Activated CD8-positive, alpha-beta memory T cell treated with anti-CD3 and anti-CD28 coated beads, Interleukin-2, amount 10 ng/mL, durations not matched to agents 7 days and 5 days (primary cell): ENCODE measurements around the gene CAMTA1. TPM values are rescaled to one million over a fixed set of nuclear protein-coding genes. Genes with fewer than 3 reads are reported as not detected.

Source experiments
- ATAC-seq: fragments of 150-1000 bp; cut with Tn5 transposase; one replicate; pipeline ENCODE4 v1.10.0; 2021; ENCODE audit warnings: moderate library complexity
- CTCF ChIA-PET: fragments of 350-600 bp; sonication (Branson Sonifier 250); formaldehyde crosslinking; loops from one replicate; lab custom pipeline; 2021; ENCODE audit warnings: antibody characterized with exemption; lab: Charles Lee
- DNase-seq: peaks from one replicate; pipeline ENCODE4 v3.0.0-alpha.2; 2020
- H3K27ac Mint-ChIP-seq: one replicate; pipeline ENCODE4 v1.8.0; 2021; ENCODE audit warnings: mild to moderate bottlenecking, mixed read lengths
- H3K27me3 Mint-ChIP-seq: one replicate; pipeline ENCODE4 v1.8.0; 2021; ENCODE audit warnings: mixed read lengths
- H3K36me3 Mint-ChIP-seq: one replicate; pipeline ENCODE4 v1.8.0; 2021; ENCODE audit warnings: mild to moderate bottlenecking, mixed read lengths
- H3K4me1 Mint-ChIP-seq: one replicate; pipeline ENCODE4 v1.8.0; 2021; ENCODE audit warnings: mixed read lengths
- H3K4me3 Mint-ChIP-seq: one replicate; pipeline ENCODE4 v1.8.0; 2021; ENCODE audit warnings: mild to moderate bottlenecking, moderate library complexity, mixed read lengths
- H3K9me3 Mint-ChIP-seq: one replicate; pipeline ENCODE4 v1.8.0; 2022; ENCODE audit warnings: low read depth, mixed read lengths
- total RNA-seq, 2 experiments: library from RNA; stranded (reverse); gene quantifications; one replicate each; pipeline ENCODE4 v1.2.3, GENCODE V29; 2021

Gene CAMTA1
- total RNA-seq, 2 experiments from 2014 or later, result 42.8 to 43.2 TPM

DNA sequence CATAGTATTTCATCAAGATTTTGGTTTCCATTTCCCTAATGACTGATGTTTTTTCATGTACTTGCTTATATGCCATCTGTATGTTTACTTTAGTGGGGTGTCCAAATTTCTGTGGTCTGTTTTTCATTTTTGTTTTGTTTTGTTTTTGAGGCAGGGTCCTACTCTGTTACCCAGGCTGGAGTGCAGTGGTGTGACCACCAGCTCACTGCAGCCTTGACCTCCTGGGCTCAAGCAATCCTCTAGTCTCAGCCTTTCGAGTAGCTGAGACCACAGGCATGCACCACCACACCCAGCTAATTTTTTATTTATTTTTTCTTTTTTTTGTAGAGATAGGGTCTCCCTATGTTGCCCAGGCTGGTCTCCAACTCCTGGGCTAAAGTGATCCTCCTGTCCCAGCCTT lies 607.9 kb downstream of the CAMTA1 start:
- no peaks in the 10 kb centered on the region for H3K36me3 Mint-ChIP-seq
- H3K9me3 Mint-ChIP-seq, result no peaks in the 10 kb centered on the region
- no peak overlapping the region for H3K27ac Mint-ChIP-seq
- H3K27me3 Mint-ChIP-seq, result peaks cover 12% of the 10 kb centered on the region
- no peak overlapping the region for H3K4me3 Mint-ChIP-seq
- H3K4me1 Mint-ChIP-seq, result no peaks in the 10 kb centered on the region
- DNase-seq (no peak), ATAC-seq (no peak)
- CTCF ChIA-PET, result no interaction called here

DNA sequence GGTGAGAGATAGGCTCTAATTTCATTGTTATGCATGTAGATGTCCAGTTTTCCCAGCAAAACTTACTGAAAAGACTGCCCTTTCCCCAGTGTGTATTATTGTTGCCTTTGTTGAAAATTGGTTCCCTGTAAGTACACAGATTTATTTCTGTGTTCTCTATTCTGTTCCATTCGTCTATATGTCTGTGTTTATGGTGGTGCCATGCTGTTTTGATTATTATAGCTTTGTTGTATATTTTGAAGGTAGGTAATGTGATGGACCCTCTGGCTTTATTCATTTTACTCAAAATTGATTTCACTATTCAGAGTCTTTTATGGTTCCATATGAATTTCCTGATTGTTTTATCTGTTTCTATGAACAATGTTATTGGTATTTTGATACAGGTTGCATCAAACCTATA lies 610.0 kb downstream of the CAMTA1 start:
- no peak overlapping the region for H3K27ac Mint-ChIP-seq
- ATAC-seq (no peak), DNase-seq (no peak)

DNA sequence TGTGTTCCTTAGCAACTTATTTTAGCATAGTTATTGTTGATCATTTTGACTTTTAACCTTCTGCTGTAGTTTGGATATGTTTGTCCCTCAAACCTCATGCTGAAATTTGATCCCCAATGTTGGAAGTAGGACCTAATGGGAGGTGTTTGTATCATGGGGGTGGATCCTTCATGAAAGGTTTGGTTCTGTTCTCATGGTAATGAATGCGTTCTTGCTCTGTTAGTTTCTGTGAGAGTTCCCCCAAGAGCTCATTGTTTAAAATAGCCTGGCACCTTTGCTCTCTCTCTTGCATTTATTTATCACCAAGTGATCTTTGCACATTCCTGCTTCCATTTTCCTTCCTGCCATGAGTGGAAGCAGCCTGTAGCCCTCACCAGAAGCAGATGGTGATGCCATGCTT lies 613.7 kb downstream of the CAMTA1 start:
- H3K27ac Mint-ChIP-seq, result no peak overlapping the region
- H3K4me1 Mint-ChIP-seq, result no peaks in the 10 kb centered on the region
- peaks cover 2% of the 10 kb centered on the region for H3K9me3 Mint-ChIP-seq
- DNase-seq, result no peak
- no peaks in the 10 kb centered on the region for H3K36me3 Mint-ChIP-seq
- H3K4me3 Mint-ChIP-seq, result no peak overlapping the region
- ATAC-seq, result no peak
- CTCF ChIA-PET, result no interaction called here
- H3K27me3 Mint-ChIP-seq, result peaks cover 19% of the 10 kb centered on the region

More for the DNA sequence above, 610.0 kb downstream of the CAMTA1 start:
- Mint-ChIP-seq H3K36me3 (no peaks in the 10 kb centered on the region), H3K4me1 (no peaks in the 10 kb centered on the region), H3K4me3 (no peak overlapping the region), H3K9me3 (peaks cover 1% of the 10 kb centered on the region), H3K27me3 (peaks cover 16% of the 10 kb centered on the region)
- CTCF ChIA-PET, result no interaction called here

DNA sequence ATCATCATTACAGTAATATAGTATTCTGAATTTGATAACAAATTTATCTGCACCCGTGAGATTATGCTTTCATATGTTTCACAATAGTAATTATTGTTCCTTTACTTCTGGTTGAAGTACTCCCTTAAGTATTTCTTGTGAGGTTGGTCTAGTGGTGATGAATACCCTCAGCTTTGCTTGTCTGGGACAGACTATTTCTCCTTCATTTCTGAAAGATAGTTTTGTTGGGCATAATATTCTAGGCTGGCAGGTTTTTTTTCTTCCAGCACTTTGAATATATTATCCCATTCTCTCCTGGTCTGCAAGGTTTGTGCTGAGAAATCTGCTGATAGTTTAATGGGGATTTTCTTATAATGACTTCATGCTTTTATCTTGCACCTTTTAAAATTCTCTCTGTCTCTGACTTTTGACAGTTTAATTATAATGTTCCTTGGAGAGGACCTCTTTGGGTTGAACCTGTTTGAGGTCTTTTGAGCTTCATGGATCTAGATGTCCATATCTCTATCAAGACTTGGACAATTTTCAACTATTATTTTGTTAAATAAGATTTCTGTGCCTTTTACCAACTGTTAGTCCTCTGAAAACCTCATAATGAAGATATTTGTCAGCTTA lies 614.4 kb downstream of the CAMTA1 start:
- Mint-ChIP-seq H3K4me1 (no peaks in the 10 kb centered on the region), H3K27ac (no peak overlapping the region), H3K27me3 (peaks cover 19% of the 10 kb centered on the region), H3K4me3 (no peak overlapping the region), H3K36me3 (no peaks in the 10 kb centered on the region), H3K9me3 (peaks cover 2% of the 10 kb centered on the region)
- CTCF ChIA-PET, result no interaction called here
- ATAC-seq (no peak), DNase-seq (no peak)

DNA sequence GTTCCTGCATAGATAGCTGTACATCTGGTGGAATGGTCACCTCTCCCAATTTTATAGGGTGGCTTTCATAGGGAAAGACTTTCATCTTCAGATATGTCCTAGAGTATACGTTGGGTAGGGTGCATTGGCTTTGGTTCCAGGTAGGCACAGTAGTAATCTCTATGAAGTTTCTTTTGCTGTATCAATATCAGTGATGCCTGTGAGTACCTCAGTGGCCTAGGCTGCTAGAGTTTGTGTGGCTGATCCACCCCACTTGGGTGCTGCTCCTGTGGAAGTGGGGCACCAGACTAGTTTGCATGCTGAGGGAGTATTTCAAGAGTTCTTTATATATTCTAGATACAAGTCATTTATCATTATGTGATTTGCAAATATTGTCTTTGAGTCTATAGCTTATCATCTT lies 615.3 kb downstream of the CAMTA1 start:
- Mint-ChIP-seq H3K4me1 (no peaks in the 10 kb centered on the region), H3K9me3 (peaks cover 2% of the 10 kb centered on the region), H3K27ac (no peak overlapping the region), H3K4me3 (no peak overlapping the region), H3K27me3 (peaks cover 19% of the 10 kb centered on the region), H3K36me3 (no peaks in the 10 kb centered on the region)
- no peak for ATAC-seq
- DNase-seq, result peak; percentile 21
- CTCF ChIA-PET, result no interaction called here

DNA sequence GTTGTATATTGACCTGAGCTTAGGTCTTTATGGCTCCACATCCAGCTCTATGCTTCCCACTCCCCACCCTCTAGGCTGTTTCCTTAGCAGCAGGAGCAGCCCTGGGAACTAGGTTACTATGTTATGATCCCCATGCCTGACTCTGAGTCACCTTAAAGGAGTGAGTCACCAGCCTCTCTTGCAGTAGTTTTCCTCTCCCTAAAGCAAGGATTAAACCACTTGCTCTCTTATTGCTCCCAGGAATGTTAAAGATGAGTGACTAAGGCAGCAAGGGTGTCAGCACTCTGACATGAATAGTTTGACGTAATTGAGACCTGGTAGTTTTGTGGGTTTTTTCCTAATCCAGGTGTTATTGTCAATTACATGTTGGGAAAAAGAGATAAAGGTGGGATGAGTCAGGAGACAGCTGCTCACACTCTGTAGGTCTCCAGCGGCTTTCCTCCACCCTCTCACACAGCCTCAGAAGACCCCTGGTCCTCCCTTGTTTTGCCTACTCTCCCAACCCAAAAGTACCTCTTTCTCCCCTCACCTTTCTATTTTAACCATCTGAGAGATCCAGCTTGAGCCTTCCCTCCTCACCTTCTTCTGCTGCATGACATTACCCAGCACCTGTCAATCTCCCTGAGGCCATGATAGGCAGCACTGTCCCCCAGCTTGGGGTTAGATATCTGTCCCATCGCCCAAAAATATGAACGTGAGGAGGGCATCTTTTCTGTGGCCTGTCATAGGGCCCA lies 616.7 kb downstream of the CAMTA1 start:
- DNase-seq, result no peak
- H3K4me3 Mint-ChIP-seq, result no peak overlapping the region
- H3K36me3 Mint-ChIP-seq, result no peaks in the 10 kb centered on the region
- H3K4me1 Mint-ChIP-seq, result no peaks in the 10 kb centered on the region
- H3K27me3 Mint-ChIP-seq, result peaks cover 12% of the 10 kb centered on the region
- CTCF ChIA-PET, result no interaction called here
- H3K27ac Mint-ChIP-seq, result no peak overlapping the region
- peaks cover 2% of the 10 kb centered on the region for H3K9me3 Mint-ChIP-seq
- no peak for ATAC-seq

DNA sequence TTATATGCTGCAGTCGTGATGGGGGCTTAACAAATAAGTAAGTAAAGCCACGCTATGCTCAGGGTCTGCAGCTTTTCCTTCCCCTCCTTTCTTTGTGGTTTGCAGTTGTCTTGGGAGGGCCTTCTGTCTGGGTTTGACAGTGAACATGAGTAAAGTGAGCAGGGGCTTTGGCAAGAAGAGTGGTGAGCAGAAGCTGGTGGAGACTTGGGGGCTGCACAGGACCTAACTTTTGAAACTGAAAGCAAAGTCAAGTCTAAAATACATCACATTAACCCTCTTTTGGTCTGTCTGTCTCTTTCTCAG lies 617.2 kb downstream of the CAMTA1 start:
- Mint-ChIP-seq H3K27ac (no peak overlapping the region), H3K4me1 (no peaks in the 10 kb centered on the region), H3K4me3 (no peak overlapping the region), H3K9me3 (peaks cover 2% of the 10 kb centered on the region), H3K27me3 (peaks cover 8% of the 10 kb centered on the region), H3K36me3 (no peaks in the 10 kb centered on the region)
- CTCF ChIA-PET, result no interaction called here
- ATAC-seq, result no peak
- DNase-seq, result peak; percentile 18

DNA sequence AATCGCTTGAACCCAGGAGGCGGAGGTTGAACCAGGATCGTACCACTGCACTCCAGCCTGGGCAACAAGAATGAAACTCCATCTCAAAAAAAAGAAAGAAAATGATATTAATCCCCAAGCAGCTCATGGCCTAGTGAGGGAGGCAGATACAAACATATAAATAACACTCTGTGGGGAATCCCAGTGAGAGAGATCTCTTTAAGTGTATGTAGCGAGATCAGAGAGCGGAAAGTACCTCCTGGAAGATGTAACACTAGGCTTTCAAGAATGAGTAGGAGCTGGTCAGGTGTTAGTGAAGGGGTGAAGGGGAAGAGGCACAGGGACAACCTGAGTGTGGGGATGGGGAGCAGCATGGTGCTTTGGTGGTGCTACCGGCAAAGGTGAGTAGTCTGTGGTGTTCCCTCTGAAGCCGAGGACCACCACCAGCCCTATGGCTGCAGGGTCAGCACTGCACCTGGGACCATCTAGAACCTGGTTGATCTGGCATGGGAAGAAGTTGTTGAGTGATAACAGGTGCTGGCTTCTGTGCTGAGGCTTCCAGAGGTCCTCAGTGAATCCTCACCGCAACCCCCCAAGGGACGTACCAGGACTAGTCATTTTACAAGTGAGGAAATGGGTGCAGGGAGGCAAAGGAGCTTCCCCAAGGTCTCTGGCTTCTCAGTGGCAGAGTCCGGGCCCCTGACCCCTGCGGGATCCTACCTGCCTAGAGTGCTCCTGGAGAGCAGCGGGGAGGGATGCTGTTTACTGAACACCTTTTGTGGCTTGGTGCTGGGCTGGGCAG lies 618.2 kb downstream of the CAMTA1 start:
- Mint-ChIP-seq H3K27ac (no peak overlapping the region), H3K27me3 (peaks cover 7% of the 10 kb centered on the region), H3K36me3 (no peaks in the 10 kb centered on the region), H3K9me3 (peaks cover 2% of the 10 kb centered on the region), H3K4me3 (no peak overlapping the region), H3K4me1 (no peaks in the 10 kb centered on the region)
- ATAC-seq (no peak), DNase-seq (peak; percentile 21)
- CTCF ChIA-PET, result no interaction called here

DNA sequence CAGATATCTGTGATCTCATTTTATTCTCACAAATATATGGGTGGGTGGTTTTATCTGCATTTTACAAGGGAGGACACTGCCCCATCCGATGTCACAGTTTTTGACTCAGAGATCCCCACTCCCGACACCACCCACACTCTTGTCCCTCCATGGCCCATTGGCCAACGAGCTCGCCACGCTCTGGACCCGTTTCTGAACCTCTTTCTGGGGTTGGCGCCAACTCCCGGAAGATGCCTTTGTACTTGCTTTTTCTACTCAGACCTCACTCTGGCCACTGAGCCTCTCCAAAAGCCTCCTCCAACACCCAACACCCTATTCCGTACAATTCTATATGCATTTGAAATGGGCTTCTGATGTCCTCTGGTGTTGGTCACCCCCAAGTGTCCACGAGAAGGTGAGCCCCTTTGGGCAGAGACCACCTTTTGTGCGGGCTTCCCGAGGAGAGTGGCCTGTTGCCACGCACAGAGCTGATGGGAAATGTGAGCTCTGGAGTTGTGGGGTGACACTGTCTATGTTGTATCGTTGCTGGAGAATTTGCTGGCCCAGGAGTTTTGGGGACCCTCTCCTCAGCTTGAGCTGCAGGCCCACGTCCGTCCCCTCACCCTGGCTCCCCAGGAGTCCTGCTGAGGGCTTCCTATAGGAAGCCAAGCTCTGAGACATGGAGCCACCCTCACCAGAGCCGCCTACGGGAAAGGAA lies 618.9 kb downstream of the CAMTA1 start:
- CTCF ChIA-PET, result no interaction called here

DNA sequence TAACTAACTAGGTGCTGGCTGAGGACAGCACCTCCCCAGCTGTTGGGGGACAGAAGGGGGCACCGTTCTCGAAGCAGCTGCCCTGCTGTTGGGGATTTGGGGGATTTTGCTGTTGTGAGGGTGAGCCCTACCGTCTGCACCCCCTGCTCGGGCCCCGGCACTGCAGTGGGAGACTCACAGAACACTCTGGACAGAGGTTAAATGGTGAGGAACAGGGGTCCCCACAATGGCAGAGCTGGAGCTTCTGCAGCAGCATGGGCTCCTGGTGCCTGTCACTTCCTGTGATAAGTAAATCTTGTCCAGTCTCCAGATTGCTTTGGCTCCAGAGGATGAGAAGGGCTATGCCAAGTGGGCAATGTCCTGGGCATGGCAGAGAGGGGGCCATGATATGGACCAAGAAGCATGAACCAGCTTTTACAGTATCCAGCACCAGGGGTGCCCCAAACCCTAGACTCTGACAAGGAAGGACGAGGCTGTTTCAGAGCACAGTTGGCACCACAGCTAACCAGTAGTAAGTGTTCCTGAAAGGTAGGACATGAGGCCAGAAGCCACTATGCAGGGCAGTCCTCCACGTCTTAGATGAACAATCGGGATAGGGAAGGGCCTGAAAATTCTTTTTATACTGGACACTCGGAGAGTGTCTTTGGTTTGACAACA lies 620.7 kb downstream of the CAMTA1 start:
- ATAC-seq (no peak), DNase-seq (peak; percentile 25)
- Mint-ChIP-seq H3K4me3 (no peak overlapping the region), H3K27ac (no peak overlapping the region), H3K36me3 (no peaks in the 10 kb centered on the region), H3K4me1 (no peaks in the 10 kb centered on the region), H3K27me3 (no peaks in the 10 kb centered on the region), H3K9me3 (no peaks in the 10 kb centered on the region)
- CTCF ChIA-PET, result no interaction called here

More for the DNA sequence above, 618.9 kb downstream of the CAMTA1 start:
- ATAC-seq (no peak), DNase-seq (no peak)
- Mint-ChIP-seq H3K36me3 (no peaks in the 10 kb centered on the region), H3K27me3 (peaks cover 5% of the 10 kb centered on the region), H3K4me1 (no peaks in the 10 kb centered on the region), H3K9me3 (peaks cover 2% of the 10 kb centered on the region), H3K4me3 (no peak overlapping the region), H3K27ac (no peak overlapping the region)

DNA sequence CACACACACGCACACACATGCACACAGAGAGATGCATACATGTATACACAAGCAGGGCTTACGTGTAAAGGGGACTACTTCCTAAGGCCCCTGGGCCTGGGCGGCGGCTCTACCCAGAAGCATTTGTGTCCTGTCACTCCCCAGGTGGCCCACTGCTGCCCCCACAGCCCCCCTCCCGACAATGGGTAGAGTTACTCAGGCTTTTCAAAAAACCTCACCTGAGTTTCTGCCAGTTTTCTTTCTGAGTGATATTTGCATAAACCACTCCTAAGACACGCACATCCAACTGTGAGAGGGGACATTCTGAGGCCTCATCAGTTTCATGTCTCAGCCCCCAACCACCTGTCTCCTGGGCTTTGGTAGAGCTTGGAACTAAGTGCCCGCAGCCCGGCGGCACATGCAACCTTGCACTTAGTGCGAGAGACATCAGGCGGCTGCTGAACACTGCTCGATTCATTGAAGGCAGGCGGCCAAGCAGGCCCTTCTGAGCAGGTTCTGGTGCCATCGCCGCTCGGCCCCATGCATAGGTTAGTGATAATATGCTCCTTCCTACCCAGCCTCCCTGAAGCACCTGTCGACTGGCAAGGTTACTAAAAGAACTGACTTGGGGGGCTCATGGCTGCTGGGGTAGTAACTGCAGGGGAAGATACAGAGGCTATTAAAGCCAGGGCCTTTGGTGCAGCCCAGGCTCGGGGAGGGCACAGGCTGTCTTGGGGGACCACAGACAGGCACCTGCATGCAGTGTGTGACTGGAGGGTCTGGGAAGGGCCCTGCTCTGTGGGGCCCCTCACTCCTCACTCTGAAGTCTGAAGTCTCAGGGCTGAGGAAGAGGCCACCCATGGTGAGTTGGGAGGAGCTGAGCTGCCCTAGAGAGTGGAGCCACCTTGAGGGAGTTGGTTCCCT lies 621.6 kb downstream of the CAMTA1 start:
- DNase-seq, result peak; percentile 16
- ATAC-seq, result no peak
- Mint-ChIP-seq H3K4me3 (no peak overlapping the region), H3K27me3 (no peaks in the 10 kb centered on the region), H3K4me1 (no peaks in the 10 kb centered on the region), H3K36me3 (no peaks in the 10 kb centered on the region), H3K27ac (no peak overlapping the region), H3K9me3 (no peaks in the 10 kb centered on the region)
- CTCF ChIA-PET, result no interaction called here

DNA sequence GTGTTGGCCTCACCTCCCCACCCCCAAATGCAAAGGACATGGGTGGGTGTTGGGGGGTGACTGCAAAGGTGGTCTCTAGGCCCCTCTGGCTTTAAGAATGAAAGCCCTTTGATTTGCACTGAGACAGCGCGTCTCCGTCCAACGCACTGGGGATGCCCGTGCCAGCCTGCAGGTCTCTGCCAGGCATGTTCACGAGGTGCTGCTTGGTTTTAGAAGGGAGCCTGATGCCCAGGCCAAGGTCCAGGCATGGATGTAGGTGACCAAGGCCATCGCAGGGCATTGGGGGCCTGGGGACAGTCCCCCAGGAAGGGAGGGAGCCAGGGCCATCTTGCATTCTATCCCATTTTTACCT lies 622.3 kb downstream of the CAMTA1 start:
- Mint-ChIP-seq H3K27me3 (no peaks in the 10 kb centered on the region), H3K36me3 (no peaks in the 10 kb centered on the region), H3K9me3 (no peaks in the 10 kb centered on the region), H3K4me1 (no peaks in the 10 kb centered on the region), H3K27ac (no peak overlapping the region), H3K4me3 (no peak overlapping the region)
- ATAC-seq, result no peak
- CTCF ChIA-PET, result no interaction called here
- peak; percentile 34 for DNase-seq
